ENCODE data around the gene IL13RA2. TPM values are rescaled to one million over a fixed set of nuclear protein-coding genes. Genes with fewer than 3 reads are reported as not detected.

IL13RA2 gene
- polyA plus RNA-seq, 1 experiment = 0.56 TPM

DNA sequence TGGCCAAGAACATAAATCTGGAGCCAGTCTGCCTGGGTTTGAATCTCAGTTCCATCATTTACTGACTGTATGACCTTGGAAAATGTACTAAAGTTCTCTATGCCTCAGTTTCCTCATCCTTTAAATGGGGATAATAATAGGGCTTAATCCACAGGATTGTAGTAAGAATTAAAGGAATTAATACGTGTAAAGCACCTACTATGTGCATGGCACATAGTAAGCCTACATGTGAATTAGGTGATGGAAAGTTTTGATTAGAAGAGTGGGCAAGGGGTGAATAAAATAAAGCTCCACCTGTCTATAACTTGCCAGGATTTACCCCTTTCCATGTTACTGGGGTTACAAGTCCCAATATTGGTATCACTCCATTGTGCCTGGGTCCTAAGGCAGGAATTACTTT, 35.8 kb upstream of the IL13RA2 start:
- H3K9me3 ChIP-seq (ENCODE audit: control insufficient read depth, insufficient read depth, low read length) = no peaks in the 10 kb centered on the region
- H3K4me3 ChIP-seq (ENCODE audit: low read depth, low read length) = no peak overlapping the region
- no peak for DNase-seq (ENCODE audit: low read depth, low spot score)
- H3K27ac ChIP-seq (ENCODE audit: low read depth, low read length) = no peak overlapping the region
- TF ChIP-seq, protein P1, sequence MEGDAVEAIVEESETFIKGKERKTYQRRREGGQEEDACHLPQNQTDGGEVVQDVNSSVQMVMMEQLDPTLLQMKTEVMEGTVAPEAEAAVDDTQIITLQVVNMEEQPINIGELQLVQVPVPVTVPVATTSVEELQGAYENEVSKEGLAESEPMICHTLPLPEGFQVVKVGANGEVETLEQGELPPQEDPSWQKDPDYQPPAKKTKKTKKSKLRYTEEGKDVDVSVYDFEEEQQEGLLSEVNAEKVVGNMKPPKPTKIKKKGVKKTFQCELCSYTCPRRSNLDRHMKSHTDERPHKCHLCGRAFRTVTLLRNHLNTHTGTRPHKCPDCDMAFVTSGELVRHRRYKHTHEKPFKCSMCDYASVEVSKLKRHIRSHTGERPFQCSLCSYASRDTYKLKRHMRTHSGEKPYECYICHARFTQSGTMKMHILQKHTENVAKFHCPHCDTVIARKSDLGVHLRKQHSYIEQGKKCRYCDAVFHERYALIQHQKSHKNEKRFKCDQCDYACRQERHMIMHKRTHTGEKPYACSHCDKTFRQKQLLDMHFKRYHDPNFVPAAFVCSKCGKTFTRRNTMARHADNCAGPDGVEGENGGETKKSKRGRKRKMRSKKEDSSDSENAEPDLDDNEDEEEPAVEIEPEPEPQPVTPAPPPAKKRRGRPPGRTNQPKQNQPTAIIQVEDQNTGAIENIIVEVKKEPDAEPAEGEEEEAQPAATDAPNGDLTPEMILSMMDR (IDR thresholded peaks at IDR 0.05; ENCODE audit: low read depth, low read length) = no peak
- ChIA-PET CTCF (no interaction called here), POLR2A (no interaction called here)
- no peaks in the 10 kb centered on the region for H3K27me3 ChIP-seq (ENCODE audit: control insufficient read depth, insufficient read depth, low read length)

DNA sequence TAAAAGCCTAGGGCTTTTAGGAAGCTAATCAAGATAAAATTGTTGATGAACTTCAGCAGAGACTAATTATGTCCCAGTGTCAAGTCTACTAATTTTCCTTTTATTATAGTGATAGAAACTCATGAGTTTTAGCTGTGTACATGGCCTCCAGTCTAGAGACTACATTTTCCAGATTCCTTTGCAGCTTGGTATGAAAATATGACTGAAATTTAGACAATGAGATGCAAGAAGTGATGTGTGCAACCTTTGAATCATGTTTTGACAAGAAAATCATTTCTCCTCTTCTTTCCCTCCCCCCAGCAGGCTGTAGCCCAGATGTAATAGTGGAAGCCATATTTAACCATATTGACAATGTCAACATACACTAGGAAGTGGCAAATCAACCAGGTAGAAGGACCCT, 30.3 kb upstream of the IL13RA2 start:
- ChIA-PET CTCF (no interaction called here), POLR2A (interaction anchor here (0.9 kb wide), 1 partner anchor 10 kb away, joined by 3 read pairs; no protein-coding TSS in a partner anchor)
- Histone ChIP-seq H3K27ac (ENCODE audit: low read depth, low read length) (no peak overlapping the region), H3K4me3 (ENCODE audit: low read depth, low read length) (no peak overlapping the region), H3K9me3 (ENCODE audit: control insufficient read depth, insufficient read depth, low read length) (no peaks in the 10 kb centered on the region), H3K27me3 (ENCODE audit: control insufficient read depth, insufficient read depth, low read length) (no peaks in the 10 kb centered on the region)
- TF ChIP-seq, protein P1 (IDR thresholded peaks at IDR 0.05; ENCODE audit: low read depth, low read length) = no peak
- no peak for DNase-seq (ENCODE audit: low read depth, low spot score)

DNA sequence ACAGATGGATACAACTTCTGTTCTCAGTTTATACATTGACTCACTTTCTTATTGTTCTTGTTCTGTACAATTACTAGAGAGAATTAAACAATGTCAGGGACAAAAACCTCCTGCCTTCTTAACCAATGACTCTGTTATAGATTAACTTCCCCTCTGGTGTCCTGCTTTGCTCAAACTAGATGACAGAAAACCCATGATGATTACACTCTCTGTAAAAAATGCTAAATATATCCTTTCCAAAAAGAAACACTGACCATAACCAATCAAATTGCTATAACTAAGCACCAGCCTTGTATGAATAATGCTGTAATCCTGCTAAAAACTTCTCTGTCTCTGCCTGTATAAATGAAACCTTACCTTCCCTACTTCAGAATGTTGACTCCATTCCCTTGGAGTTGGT, 29.8 kb upstream of the IL13RA2 start:
- Histone ChIP-seq H3K9me3 (ENCODE audit: control insufficient read depth, insufficient read depth, low read length) (no peaks in the 10 kb centered on the region), H3K27ac (ENCODE audit: low read depth, low read length) (no peak overlapping the region), H3K27me3 (ENCODE audit: control insufficient read depth, insufficient read depth, low read length) (no peaks in the 10 kb centered on the region), H3K4me3 (ENCODE audit: low read depth, low read length) (no peak overlapping the region)
- DNase-seq (ENCODE audit: low read depth, low spot score) = no peak
- CTCF ChIA-PET = interaction anchor here (1.2 kb wide), 1 partner anchor 30 kb away, joined by 4 read pairs; the partner anchor contains the start of gene IL13RA2
- TF ChIP-seq, protein P1 (IDR thresholded peaks at IDR 0.05; ENCODE audit: low read depth, low read length) = no peak
- POLR2A ChIA-PET = interaction anchor here (0.9 kb wide), 1 partner anchor 11 kb away, joined by 3 read pairs; no protein-coding TSS in a partner anchor

DNA sequence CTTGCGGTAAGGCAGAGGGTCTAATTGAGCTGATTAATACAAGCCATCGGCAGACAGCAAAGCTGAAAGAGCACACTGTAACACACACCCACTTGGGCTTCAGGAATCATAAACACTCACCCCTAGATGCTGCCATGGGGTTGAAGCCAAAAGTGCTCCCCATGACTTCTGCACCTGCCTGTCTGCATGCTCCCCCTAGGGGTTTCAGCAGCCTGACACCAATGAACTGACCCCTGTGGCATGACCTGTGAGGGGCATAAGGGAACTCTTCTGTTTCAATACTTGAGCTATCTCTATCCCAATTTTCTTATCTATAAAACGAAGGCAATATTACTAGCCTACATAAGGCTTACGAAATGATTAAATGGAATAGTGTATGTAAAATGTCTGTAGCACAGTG, 23.0 kb upstream of the IL13RA2 start:
- CTCF ChIA-PET = interaction anchor here (1.6 kb wide), 1 partner anchor 22 kb away, joined by 5 read pairs; no protein-coding TSS in a partner anchor
- H3K4me3 ChIP-seq (ENCODE audit: low read depth, low read length) = no peak overlapping the region

DNA sequence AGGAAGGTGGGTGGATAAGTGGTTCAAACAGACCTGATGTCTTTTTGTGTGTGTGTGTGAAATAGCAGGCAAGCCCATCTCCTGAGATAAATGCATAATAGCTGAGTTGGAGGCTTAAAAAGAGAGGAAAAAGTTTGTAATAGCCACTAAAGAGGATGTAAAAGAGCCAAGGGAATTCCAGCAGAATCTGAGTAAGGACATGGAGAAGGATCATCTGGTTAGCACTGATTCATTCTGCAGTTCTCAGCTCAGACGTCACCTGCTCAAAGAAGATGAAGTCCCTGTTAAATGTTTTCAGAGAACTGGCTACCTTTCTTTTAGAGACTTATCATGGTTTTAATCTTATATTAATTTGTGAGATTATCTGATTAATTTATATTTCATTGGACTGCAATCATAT, 21.0 kb upstream of the IL13RA2 start:
- no peak for DNase-seq (ENCODE audit: low read depth, low spot score)
- H3K9me3 ChIP-seq (ENCODE audit: control insufficient read depth, insufficient read depth, low read length) = no peaks in the 10 kb centered on the region
- H3K4me3 ChIP-seq (ENCODE audit: low read depth, low read length) = no peak overlapping the region
- ChIA-PET CTCF (no interaction called here), POLR2A (no interaction called here)
- H3K27me3 ChIP-seq (ENCODE audit: control insufficient read depth, insufficient read depth, low read length) = no peaks in the 10 kb centered on the region
- TF ChIP-seq, protein P1 (IDR thresholded peaks at IDR 0.05; ENCODE audit: low read depth, low read length) = no peak
- no peak overlapping the region for H3K27ac ChIP-seq (ENCODE audit: low read depth, low read length)

More for the DNA sequence above, 23.0 kb upstream of the IL13RA2 start:
- POLR2A ChIA-PET = no interaction called here
- Histone ChIP-seq H3K27ac (ENCODE audit: low read depth, low read length) (no peak overlapping the region), H3K9me3 (ENCODE audit: control insufficient read depth, insufficient read depth, low read length) (no peaks in the 10 kb centered on the region), H3K27me3 (ENCODE audit: control insufficient read depth, insufficient read depth, low read length) (no peaks in the 10 kb centered on the region)
- DNase-seq (ENCODE audit: low read depth, low spot score) = no peak
- TF ChIP-seq, protein P1 (IDR thresholded peaks at IDR 0.05; ENCODE audit: low read depth, low read length) = no peak
